ENCODE results near the gene CDC25C.
A peak's percentile ranks its signal among the peaks of the same experiment; 100 is the strongest.

Gene CDC25C

GRCh38 chr5:138245717-138246116 lies 85.9 kb downstream of the CDC25C start:
- peaks cover 37% of the 10 kb centered on the region for H3K27me3 ChIP-seq (ENCODE audit: insufficient read depth, low read length)
- H3K4me3 ChIP-seq (ENCODE audit: low read length) = no peak overlapping the region

DNA sequence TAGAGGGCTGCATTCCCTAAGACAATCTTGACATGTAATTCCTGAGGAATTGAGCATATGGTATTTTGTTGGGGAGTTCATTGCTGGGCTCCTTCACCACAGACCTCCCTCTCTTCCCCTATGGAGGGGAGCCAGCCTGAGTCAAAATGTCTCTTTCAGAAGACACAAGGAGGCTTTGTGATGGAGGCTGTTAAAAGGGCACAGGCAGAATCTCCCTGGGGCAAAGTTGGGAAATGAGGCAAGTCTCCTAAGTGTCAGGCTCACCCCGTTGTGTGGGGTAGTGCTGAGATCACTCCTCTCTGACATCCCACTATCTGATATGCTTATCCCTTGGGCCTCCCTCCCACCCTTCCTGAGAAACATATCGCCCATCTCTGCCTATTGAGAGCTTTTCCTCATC lies 87.8 kb downstream of the CDC25C start:
- H3K9me3 ChIP-seq (ENCODE audit: insufficient read depth, low read depth, low read length) = no peaks in the 10 kb centered on the region
- H3K27ac ChIP-seq (ENCODE audit: low read length) = no peak overlapping the region
- H3K36me3 ChIP-seq (ENCODE audit: insufficient read depth, low read depth, low read length) = no peaks in the 10 kb centered on the region
- no peak overlapping the region for H3K4me3 ChIP-seq (ENCODE audit: low read length)
- H3K27me3 ChIP-seq (ENCODE audit: insufficient read depth, low read length) = peaks cover 55% of the 10 kb centered on the region
- H3K9ac ChIP-seq (ENCODE audit: low read depth, low read length) = no peak overlapping the region
- H3K4me1 ChIP-seq (ENCODE audit: insufficient read depth, low read length) = peaks cover 4% of the 10 kb centered on the region; the same call in 1 of the 2 replicates

More at GRCh38 chr5:138245717-138246116, 85.9 kb downstream of the CDC25C start:
- Histone ChIP-seq H3K36me3 (ENCODE audit: insufficient read depth, low read depth, low read length) (no peaks in the 10 kb centered on the region), H3K27ac (ENCODE audit: low read length) (no peak overlapping the region), H3K4me1 (ENCODE audit: insufficient read depth, low read length) (peaks cover 4% of the 10 kb centered on the region; the same call in 1 of the 2 replicates), H3K9me3 (ENCODE audit: insufficient read depth, low read depth, low read length) (no peaks in the 10 kb centered on the region), H3K9ac (ENCODE audit: low read depth, low read length) (no peak overlapping the region)

GRCh38 chr5:138241688-138242571 lies 89.7 kb downstream of the CDC25C start:
- Histone ChIP-seq H3K27me3 (ENCODE audit: insufficient read depth, low read length) (peaks cover 56% of the 10 kb centered on the region), H3K9ac (ENCODE audit: low read depth, low read length) (peak overlapping the region; percentile 65; the same call in 1 of the 2 replicates), H3K36me3 (ENCODE audit: insufficient read depth, low read depth, low read length) (no peaks in the 10 kb centered on the region), H3K4me3 (ENCODE audit: low read length) (peak overlapping the region; percentile 80), H3K27ac (ENCODE audit: low read length) (no peak overlapping the region), H3K4me1 (ENCODE audit: insufficient read depth, low read length) (peaks cover 4% of the 10 kb centered on the region; the same call in 1 of the 2 replicates), H3K9me3 (ENCODE audit: insufficient read depth, low read depth, low read length) (no peaks in the 10 kb centered on the region)

GRCh38 chr5:138240650-138241385 lies 90.8 kb downstream of the CDC25C start:
- H3K36me3 ChIP-seq (ENCODE audit: insufficient read depth, low read depth, low read length) = no peaks in the 10 kb centered on the region
- no peaks in the 10 kb centered on the region for H3K9me3 ChIP-seq (ENCODE audit: insufficient read depth, low read depth, low read length)
- no peak overlapping the region for H3K4me3 ChIP-seq (ENCODE audit: low read length)
- peaks cover 56% of the 10 kb centered on the region for H3K27me3 ChIP-seq (ENCODE audit: insufficient read depth, low read length)
- no peak overlapping the region for H3K9ac ChIP-seq (ENCODE audit: low read depth, low read length)
- no peak overlapping the region for H3K27ac ChIP-seq (ENCODE audit: low read length)
- peaks cover 3% of the 10 kb centered on the region; the same call in 1 of the 2 replicates for H3K4me1 ChIP-seq (ENCODE audit: insufficient read depth, low read length)

GRCh38 chr5:138238034-138238433 lies 93.6 kb downstream of the CDC25C start:
- H3K27ac ChIP-seq (ENCODE audit: low read length) = no peak overlapping the region
- H3K4me1 ChIP-seq (ENCODE audit: insufficient read depth, low read length) = no peaks in the 10 kb centered on the region
- no peak overlapping the region for H3K4me3 ChIP-seq (ENCODE audit: low read length)
- peaks cover 42% of the 10 kb centered on the region for H3K27me3 ChIP-seq (ENCODE audit: insufficient read depth, low read length)
- no peak overlapping the region for H3K9ac ChIP-seq (ENCODE audit: low read depth, low read length)
- H3K9me3 ChIP-seq (ENCODE audit: insufficient read depth, low read depth, low read length) = no peaks in the 10 kb centered on the region
- no peaks in the 10 kb centered on the region for H3K36me3 ChIP-seq (ENCODE audit: insufficient read depth, low read depth, low read length)
